VCaP (cell line): Measurements from ENCODE around the gene ELOA.
A peak's percentile ranks its signal among the peaks of the same experiment; 100 is the strongest.

Source experiments
- H3K27ac ChIP-seq: fragments of 450-650 bp; 2 replicates; pipeline ENCODE4 v1.5.1; 2017
- CTCF ChIP-seq: fragments of 450-650 bp; conservative IDR thresholded peaks from 2 replicates; pipeline ENCODE4 v1.5.1; 2017; ENCODE audit warnings: mild to moderate bottlenecking, moderate library complexity

The ELOA gene

GRCh38 chr1:23756676-23757075 lies 13.4 kb downstream of the ELOA start:
- no peak for TF ChIP-seq CTCF
- no peak overlapping the region for H3K27ac ChIP-seq

GRCh38 chr1:23757812-23758211 lies 14.5 kb downstream of the ELOA start:
- no peak overlapping the region for H3K27ac ChIP-seq
- TF ChIP-seq CTCF, result no peak

GRCh38 chr1:23759277-23759676 lies 16.0 kb downstream of the ELOA start:
- no peak overlapping the region for H3K27ac ChIP-seq

GRCh38 chr1:23763041-23763577 lies 19.8 kb downstream of the ELOA start:
- no peak for TF ChIP-seq CTCF
- no peak overlapping the region for H3K27ac ChIP-seq

More at GRCh38 chr1:23759277-23759676, 16.0 kb downstream of the ELOA start:
- no peak for TF ChIP-seq CTCF

GRCh38 chr1:23768733-23769132 lies 25.5 kb downstream of the ELOA start:
- TF ChIP-seq CTCF, result no peak
- no peak overlapping the region for H3K27ac ChIP-seq

GRCh38 chr1:23772049-23772853 lies 29.0 kb downstream of the ELOA start:
- no peak overlapping the region for H3K27ac ChIP-seq
- peak; percentile 95 for TF ChIP-seq CTCF

- TF ChIP-seq CTCF, result no peak
- H3K27ac ChIP-seq, result no peak overlapping the region
Observed at GRCh38 chr1:23772854-23773242, 29.6 kb downstream of the ELOA start.
